ENCODE measurements around the gene DCTN2. TPM values are rescaled to one million over a fixed set of nuclear protein-coding genes. Genes with fewer than 3 reads are reported as not detected.
A peak's percentile ranks its signal among the peaks of the same experiment; 100 is the strongest.

Gene DCTN2
- polyA plus RNA-seq, 6 donors from 2014 or later = 65.6 to 87.3 (median 71.2) TPM

DNA sequence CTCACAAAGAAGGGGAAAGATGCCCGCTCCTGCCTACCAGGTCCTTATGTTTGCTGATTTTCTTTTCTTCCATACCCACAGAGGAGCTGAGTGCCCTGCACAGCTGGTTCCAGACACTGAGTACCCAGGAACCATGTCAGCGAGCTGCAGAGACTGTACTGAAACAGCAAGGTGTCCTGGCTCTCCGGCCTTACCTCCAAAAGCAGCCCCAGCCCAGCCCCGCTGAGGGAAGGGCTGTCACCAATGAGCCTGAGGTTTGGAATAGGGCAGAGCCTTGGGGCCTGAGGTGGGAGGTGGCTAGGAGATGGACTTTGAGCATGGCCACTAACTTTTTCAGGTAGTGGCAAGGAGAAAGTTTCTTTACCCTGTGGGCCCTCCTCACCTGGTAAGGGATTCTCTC, 56.9 kb downstream of the DCTN2 start:
- Mint-ChIP-seq H3K4me3 (peak overlapping the region in 3 of 8 donors; percentile 52 to 98 (median 86)), H3K4me1 (peaks cover 25 to 28% (median 28%) of the 10 kb centered on the region in 3 donors), H3K27ac (no peak overlapping the region), H3K36me3 (peaks cover 7 to 17% of the 10 kb centered on the region in 2 donors), H3K27me3 (no peaks in the 10 kb centered on the region), H3K9me3 (no peaks in the 10 kb centered on the region)
- ATAC-seq (ENCODE audit: low read depth in 2 of 2) (no peak), DNase-seq (no peak)

DNA sequence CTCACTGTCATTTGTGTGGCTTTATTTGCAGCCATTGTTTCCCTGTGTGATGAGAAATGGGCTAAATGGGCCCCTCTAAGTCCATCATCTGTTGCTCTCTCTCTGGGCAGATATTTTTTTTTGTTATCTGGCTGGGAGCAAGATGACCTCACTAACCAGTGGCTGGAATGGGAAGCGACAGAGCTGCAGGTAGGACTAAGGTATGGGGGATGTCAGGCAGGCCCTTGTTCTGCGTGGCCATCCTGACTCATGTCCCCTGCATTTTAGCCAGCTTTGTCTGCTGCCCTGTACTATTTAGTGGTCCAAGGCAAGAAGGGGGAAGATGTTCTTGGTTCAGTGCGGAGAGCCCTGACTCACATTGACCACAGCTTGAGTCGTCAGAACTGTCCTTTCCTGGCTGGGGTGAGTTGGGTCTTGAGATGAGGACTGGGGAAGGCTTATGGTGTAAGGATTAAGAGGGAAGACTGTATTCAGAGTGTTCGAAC, 57.8 kb downstream of the DCTN2 start:
- Mint-ChIP-seq H3K4me3 (peak overlapping the region; percentile 86 to 99 (median 97)), H3K9me3 (no peaks in the 10 kb centered on the region), H3K4me1 (peaks cover 25 to 28% (median 28%) of the 10 kb centered on the region in 3 donors), H3K27ac (peak overlapping the region in 4 of 6 donors; percentile 86 to 98 (median 94)), H3K36me3 (peaks cover 7 to 17% of the 10 kb centered on the region in 2 donors), H3K27me3 (no peaks in the 10 kb centered on the region)
- no peak for DNase-seq
- ATAC-seq (ENCODE audit: low read depth in 2 of 2) = no peak

DNA sequence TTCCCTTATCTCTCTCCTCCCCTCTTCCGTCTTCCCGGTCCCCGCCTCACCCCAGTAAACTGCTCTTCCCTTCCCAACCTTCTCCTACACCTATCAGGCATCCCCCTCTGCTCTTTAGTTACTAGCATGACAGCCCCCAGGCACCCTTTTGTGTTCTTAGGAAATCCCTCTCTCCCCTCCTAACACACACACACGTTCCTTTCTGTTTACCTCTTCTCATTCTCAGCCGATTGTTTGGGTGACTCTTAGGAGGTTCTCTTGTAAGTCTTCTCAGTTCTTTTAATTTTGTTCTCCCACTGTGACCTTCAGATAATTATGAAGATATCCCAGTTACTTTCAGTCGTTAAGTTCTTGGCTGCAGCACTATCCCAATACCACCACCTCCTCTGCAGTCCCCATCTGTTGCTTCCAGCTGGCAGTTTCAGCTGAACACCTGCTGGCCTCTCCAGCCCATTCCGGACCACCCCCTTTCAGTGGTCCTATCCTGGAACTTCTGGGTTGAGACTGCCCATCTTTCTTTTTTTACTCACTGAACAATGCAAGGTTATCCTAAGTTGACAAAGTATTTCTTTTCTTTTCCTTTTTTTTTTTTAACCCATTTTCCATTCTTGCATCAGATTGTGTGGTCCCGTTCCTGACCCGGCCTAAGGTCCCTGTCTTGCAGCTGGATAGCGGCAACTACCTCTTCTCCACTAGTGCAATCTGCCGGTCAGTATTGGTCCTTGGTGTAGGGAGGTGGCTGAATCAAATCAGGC, 58.4 kb downstream of the DCTN2 start:
- no peaks in the 10 kb centered on the region for H3K9me3 Mint-ChIP-seq
- no peaks in the 10 kb centered on the region for H3K27me3 Mint-ChIP-seq
- DNase-seq (no peak), ATAC-seq (ENCODE audit: low read depth in 2 of 2) (no peak)
- H3K36me3 Mint-ChIP-seq = peaks cover 7 to 17% of the 10 kb centered on the region in 2 donors
- H3K4me3 Mint-ChIP-seq = peak overlapping the region; percentile 86 to 99 (median 97)
- H3K27ac Mint-ChIP-seq = peak overlapping the region; percentile 54 to 98 (median 94)
- H3K4me1 Mint-ChIP-seq = peaks cover 26 to 30% (median 30%) of the 10 kb centered on the region in 3 donors

DNA sequence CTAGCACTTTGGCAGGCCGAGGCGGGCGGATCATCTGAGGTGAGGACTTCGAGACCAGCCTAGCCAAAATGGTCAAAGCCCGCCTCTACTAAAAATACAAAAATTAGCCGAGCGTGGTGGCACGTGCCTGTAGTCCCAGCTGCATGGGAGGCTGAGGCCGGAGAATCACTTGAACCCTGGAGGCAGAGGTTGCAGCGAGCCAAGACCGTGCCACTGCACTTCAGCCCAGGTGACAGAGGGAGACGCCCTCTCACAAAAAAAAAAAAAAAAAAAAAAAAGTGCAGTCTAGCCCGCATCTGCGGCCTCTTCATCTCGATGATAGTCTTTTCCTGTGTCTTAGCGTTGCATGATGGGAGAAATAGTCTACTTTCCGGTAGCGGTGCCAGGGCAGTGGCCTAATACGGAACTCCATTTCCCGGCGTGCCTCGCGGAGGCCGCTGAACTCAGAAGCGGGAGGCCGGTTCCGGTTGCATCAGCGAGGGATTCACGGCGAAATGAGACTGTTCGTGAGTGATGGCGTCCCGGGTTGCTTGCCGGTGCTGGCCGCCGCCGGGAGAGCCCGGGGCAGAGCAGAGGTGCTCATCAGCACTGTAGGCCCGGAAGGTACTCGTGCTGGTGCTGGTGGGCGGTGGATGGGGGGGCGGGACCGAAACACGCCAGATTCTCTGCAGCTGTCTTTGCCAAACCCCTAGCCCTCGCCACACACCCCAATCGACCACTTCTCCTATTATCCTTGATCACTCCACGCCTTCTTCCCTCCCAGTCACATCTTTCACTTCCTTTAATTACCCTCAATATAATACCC, 59.2 kb downstream of the DCTN2 start, which contains the start of gene MARS1:
Gene MARS1 (plus strand): TSS at position 472 of the 805 bp plus-strand sequence. CDS start 23 bp downstream, at position 495.
- no peaks in the 10 kb centered on the region for H3K27me3 Mint-ChIP-seq
- DNase-seq (peak; percentile 90), ATAC-seq (ENCODE audit: low read depth in 2 of 2) (peak; percentile 98)
- no peaks in the 10 kb centered on the region for H3K9me3 Mint-ChIP-seq
- peak within 1 kb of the TSS; percentile 86 to 99 (median 97) for H3K4me3 Mint-ChIP-seq
- H3K27ac Mint-ChIP-seq = peak within 1 kb of the TSS; percentile 54 to 98 (median 94)
- H3K36me3 Mint-ChIP-seq = peaks cover 7 to 15% of the 10 kb centered on the region in 2 donors
- peaks cover 33 to 38% (median 37%) of the 10 kb centered on the region in 3 donors for H3K4me1 Mint-ChIP-seq

DNA sequence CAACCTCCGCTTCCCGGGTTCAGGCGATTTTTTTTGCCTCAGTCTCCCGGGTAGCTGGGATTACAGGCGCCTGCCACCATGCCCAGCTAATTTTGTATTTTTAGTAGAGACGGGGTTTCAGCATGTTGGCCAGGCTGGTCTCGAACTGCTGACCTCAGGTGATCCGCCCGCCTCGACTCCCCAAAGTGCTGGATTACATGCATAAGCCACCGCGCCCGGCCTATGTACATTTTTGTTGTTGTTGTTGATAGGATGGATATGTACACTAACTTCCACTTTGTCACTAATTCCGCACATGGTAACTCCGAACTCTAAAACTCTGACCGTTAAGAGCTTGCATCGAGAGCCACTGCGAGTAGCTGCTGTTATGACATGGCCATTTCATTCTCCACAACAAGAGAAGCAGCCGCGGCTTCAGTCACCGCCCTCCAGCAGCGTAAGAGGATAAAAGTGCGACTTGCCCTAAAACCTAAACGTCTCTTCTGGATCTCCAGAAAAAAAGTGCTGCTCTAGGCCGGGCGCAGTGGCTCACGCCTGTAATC, 59.9 kb downstream of the DCTN2 start:
- Mint-ChIP-seq H3K4me3 (peak overlapping the region in 3 of 8 donors; percentile 94 to 99 (median 98)), H3K4me1 (peaks cover 33 to 39% (median 37%) of the 10 kb centered on the region in 3 donors), H3K27me3 (no peaks in the 10 kb centered on the region), H3K9me3 (no peaks in the 10 kb centered on the region), H3K36me3 (peaks cover 7 to 11% of the 10 kb centered on the region in 2 donors), H3K27ac (peak overlapping the region in 5 of 6 donors; percentile 54 to 98 (median 95))
- ATAC-seq (ENCODE audit: low read depth in 2 of 2) (no peak), DNase-seq (no peak)

DNA sequence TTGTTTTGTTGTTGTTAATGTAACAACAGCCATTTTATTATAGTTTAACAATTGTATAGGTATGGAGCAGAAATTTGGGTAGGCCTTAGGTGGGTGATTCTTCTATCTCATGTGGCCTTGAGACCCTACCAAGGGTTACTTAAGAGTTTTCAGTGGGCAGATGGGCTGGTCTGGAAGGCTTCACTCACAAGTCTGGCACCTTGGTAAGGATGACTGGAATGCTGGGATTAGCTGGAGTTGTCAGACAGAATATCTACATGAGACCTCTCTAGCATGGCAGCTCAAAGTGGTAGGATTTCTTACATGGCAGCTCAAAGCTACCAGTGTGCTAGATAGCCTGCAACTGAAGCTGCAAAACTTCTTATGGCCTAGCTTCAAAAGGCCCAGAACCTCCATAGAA, 61.3 kb downstream of the DCTN2 start:
- peaks cover 0 to under 1% of the 10 kb centered on the region in 2 donors for H3K36me3 Mint-ChIP-seq
- H3K4me1 Mint-ChIP-seq = peaks cover 41 to 52% (median 44%) of the 10 kb centered on the region in 3 donors
- ATAC-seq (ENCODE audit: low read depth in 2 of 2) = no peak
- H3K27ac Mint-ChIP-seq = peak overlapping the region in 3 of 6 donors; percentile 49 to 77 (median 50)
- H3K9me3 Mint-ChIP-seq = no peaks in the 10 kb centered on the region
- DNase-seq = no peak
- no peak overlapping the region for H3K4me3 Mint-ChIP-seq
- H3K27me3 Mint-ChIP-seq = no peaks in the 10 kb centered on the region

DNA sequence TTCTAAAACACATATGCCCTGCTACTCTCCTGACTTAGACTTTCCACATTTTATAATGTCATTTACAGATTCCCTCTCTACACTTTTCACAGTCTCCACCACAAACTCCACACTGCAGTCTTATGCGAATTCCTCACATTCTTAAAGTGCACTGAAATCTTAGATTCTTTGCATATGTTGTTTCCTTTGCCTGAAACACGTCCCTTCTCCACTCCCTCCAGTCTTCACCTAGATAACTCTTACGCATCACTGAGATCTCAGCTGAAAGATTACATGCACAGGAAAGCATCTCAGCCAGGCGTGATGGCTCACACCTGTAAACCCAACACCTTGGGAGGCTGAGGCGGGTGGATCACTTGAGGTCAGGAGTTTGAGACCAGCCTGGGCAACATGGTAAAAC, 63.5 kb downstream of the DCTN2 start:
- DNase-seq = no peak
- peaks cover 49 to 63% (median 55%) of the 10 kb centered on the region in 3 donors for H3K4me1 Mint-ChIP-seq
- peak overlapping the region in 2 of 8 donors; percentile 10 to 26 for H3K4me3 Mint-ChIP-seq
- H3K9me3 Mint-ChIP-seq = no peaks in the 10 kb centered on the region
- no peaks in the 10 kb centered on the region for H3K36me3 Mint-ChIP-seq
- H3K27me3 Mint-ChIP-seq = no peaks in the 10 kb centered on the region
- ATAC-seq (ENCODE audit: low read depth in 2 of 2) = no peak
- H3K27ac Mint-ChIP-seq = peak overlapping the region in 5 of 6 donors; percentile 2 to 99 (median 33)

DNA sequence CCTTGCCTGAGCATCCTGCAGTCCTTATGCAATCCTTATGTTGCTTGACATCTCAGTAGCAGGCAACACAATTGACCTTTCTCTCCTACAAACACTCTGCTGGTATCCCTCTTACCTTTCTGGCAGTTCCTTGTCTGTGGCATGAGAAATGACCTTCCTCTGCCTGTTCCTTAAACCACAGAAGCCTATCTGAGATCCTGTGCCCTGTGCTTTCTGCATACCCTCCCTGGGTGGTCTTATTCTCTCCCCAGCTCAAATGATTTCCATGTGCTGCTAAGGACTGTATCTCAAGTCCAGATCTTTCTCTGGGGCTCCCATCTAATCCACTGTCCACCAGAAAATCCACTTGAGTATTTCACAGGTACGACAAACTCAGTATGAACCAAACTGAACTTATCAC, 65.3 kb downstream of the DCTN2 start:
- Mint-ChIP-seq H3K36me3 (no peaks in the 10 kb centered on the region), H3K4me1 (peaks cover 58 to 68% (median 62%) of the 10 kb centered on the region in 3 donors), H3K27me3 (no peaks in the 10 kb centered on the region), H3K27ac (peak overlapping the region; percentile 90 to 99 (median 98)), H3K4me3 (peak overlapping the region; percentile 2 to 98 (median 63)), H3K9me3 (no peaks in the 10 kb centered on the region)
- ATAC-seq (ENCODE audit: low read depth in 2 of 2) (no peak), DNase-seq (no peak)

Other genes starting within 250 kb of the DCTN2 start
- 10 to 100 TPM in 3 of 6 donors, 1 to 10 TPM in 3; 2.9 to 20.4 (median 10.2) TPM for gene R3HDM2, start 116.1 kb downstream of the DCTN2 start, polyA plus RNA-seq (ENCODE audit: low read depth in 6 of 6)
- not detected for gene INHBC, start 112.4 kb downstream of the DCTN2 start, polyA plus RNA-seq (ENCODE audit: low read depth in 6 of 6)
- under 1 TPM in 1 of 6 donors, not detected in 5; 0.44 TPM for gene INHBE, start 91.9 kb downstream of the DCTN2 start, polyA plus RNA-seq (ENCODE audit: low read depth in 6 of 6)
- 1 to 10 TPM in 4 of 6 donors, under 1 TPM in 2; 0.27 to 2.4 (median 1.1) TPM for gene GLI1, start 87.4 kb downstream of the DCTN2 start, polyA plus RNA-seq (ENCODE audit: low read depth in 6 of 6)
- gene ARHGAP9, start 67.3 kb downstream of the DCTN2 start, polyA plus RNA-seq (ENCODE audit: low read depth in 6 of 6) = 100 to 1,000 TPM; 152 to 231 (median 164) TPM
- 10 to 100 TPM; 53.1 to 78.7 (median 63.0) TPM for gene MARS1, start 59.1 kb downstream of the DCTN2 start, polyA plus RNA-seq (ENCODE audit: low read depth in 6 of 6)
- 10 to 100 TPM; 33.3 to 62.2 (median 51.0) TPM for gene DDIT3, start 26.7 kb downstream of the DCTN2 start, polyA plus RNA-seq (ENCODE audit: low read depth in 6 of 6)
- 1 to 10 TPM; 1.8 to 8.2 (median 5.0) TPM for gene MBD6, start 24.4 kb downstream of the DCTN2 start, polyA plus RNA-seq (ENCODE audit: low read depth in 6 of 6)
- not detected for gene KIF5A, start 2.9 kb upstream of the DCTN2 start, polyA plus RNA-seq (ENCODE audit: low read depth in 6 of 6)
- 10 to 100 TPM; 15.8 to 42.0 (median 19.1) TPM for gene PIP4K2C, start 44.0 kb upstream of the DCTN2 start, polyA plus RNA-seq (ENCODE audit: low read depth in 6 of 6)
- gene DTX3, start 57.6 kb upstream of the DCTN2 start, polyA plus RNA-seq (ENCODE audit: low read depth in 6 of 6) = under 1 TPM in 5 of 6 donors, not detected in 1; 0.16 to 0.53 (median 0.29) TPM
- not detected for gene ARHGEF25, start 64.2 kb upstream of the DCTN2 start, polyA plus RNA-seq (ENCODE audit: low read depth in 6 of 6)
- not detected for gene B4GALNT1, start 86.0 kb upstream of the DCTN2 start, polyA plus RNA-seq (ENCODE audit: low read depth in 6 of 6)
- 10 to 100 TPM; 72.0 to 87.9 (median 77.1) TPM for gene OS9, start 146.9 kb upstream of the DCTN2 start, polyA plus RNA-seq (ENCODE audit: low read depth in 6 of 6)
- gene AGAP2, start 191.6 kb upstream of the DCTN2 start, polyA plus RNA-seq (ENCODE audit: low read depth in 6 of 6) = 1 to 10 TPM; 1.2 to 4.0 (median 2.1) TPM
- gene TSPAN31, start 197.8 kb upstream of the DCTN2 start, polyA plus RNA-seq (ENCODE audit: low read depth in 6 of 6) = 10 to 100 TPM; 48.3 to 82.1 (median 57.7) TPM
- 10 to 100 TPM; 63.2 to 99.0 (median 67.8) TPM for gene CDK4, start 205.1 kb upstream of the DCTN2 start, polyA plus RNA-seq (ENCODE audit: low read depth in 6 of 6)
- 10 to 100 TPM; 10.9 to 21.0 (median 14.2) TPM for gene MARCHF9, start 207.9 kb upstream of the DCTN2 start, polyA plus RNA-seq (ENCODE audit: low read depth in 6 of 6)
- gene CYP27B1, start 219.9 kb upstream of the DCTN2 start, polyA plus RNA-seq (ENCODE audit: low read depth in 6 of 6) = under 1 TPM in 3 of 6 donors, not detected in 3; 0.09 to 0.58 (median 0.31) TPM
- 10 to 100 TPM in 4 of 6 donors, 1 to 10 TPM in 2; 6.9 to 13.2 (median 11.4) TPM for gene METTL1, start 224.9 kb upstream of the DCTN2 start, polyA plus RNA-seq (ENCODE audit: low read depth in 6 of 6)
- under 1 TPM in 4 of 6 donors, not detected in 2; 0.09 to 0.53 (median 0.47) TPM for gene EEF1AKMT3, start 225.4 kb upstream of the DCTN2 start, polyA plus RNA-seq (ENCODE audit: low read depth in 6 of 6)
- 10 to 100 TPM; 19.3 to 32.4 (median 27.7) TPM for gene TSFM, start 235.6 kb upstream of the DCTN2 start, polyA plus RNA-seq (ENCODE audit: low read depth in 6 of 6)

Data from naive B cell (primary cell).